Measurements from ENCODE around the gene OTOP2.

OTOP2 gene

DNA sequence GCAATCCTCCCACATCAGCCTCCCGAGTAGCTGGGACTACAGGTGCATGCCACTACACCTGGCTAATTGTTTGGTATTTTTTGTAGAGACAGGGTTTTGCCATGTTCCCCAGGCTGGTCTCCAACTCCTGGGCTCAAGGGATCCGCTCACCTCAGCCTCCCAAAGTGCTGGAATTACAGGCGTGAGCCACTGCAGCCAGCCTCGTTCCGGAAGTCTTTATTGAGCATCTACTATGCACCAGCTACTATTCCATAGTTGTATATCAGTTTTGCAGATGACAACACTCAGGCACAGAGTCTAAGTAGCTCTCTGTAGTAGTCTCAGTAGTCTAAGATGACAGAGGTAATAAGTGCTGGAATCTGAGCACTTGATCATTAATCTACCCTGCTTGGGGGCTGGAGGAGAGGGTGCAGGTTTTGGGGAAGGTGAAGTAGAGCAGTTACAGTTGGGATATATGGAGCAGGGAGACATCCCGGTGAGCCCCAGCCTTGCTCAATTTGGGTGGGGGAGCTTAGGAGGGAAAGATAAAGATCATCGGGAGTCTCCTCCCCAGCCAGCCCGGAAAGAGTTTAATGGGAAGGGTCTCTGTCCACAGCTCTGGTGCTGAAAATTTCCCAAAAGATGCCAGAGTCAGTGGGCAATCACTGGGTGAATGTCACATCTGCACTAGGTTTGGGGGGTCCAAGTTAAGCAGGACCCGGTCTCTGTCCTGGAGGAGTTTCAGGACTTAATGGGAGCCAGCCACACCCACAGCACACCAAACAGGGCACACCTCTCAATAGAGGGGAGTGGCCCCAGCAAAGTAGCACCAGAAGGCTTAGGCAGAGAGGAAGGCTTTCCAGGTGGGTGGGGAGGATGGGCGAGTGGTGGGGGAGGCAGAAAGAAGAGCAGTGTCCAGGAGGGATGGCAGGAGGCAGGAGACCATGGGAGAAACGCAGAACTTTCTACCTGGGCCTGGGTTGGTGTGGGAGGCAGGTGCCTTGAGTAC, 13.3 kb downstream of the OTOP2 start:
- FAIRE-seq (no peak), DNase-seq (ENCODE audit: insufficient read length, low spot score) (no peak)
- TF ChIP-seq SPI1 (IDR thresholded peaks at IDR 0.05; ENCODE audit: low read depth, low read length) (no peak), PAX5 (IDR thresholded peaks at IDR 0.05; ENCODE audit: insufficient read depth, low read length, severe bottlenecking) (no peak), POU2F2 (IDR thresholded peaks at IDR 0.05; ENCODE audit: low read depth, low read length) (no peak), POLR2AphosphoS5 (IDR thresholded peaks at IDR 0.05; ENCODE audit: low read depth, low read length) (no peak), TAF1 (IDR thresholded peaks at IDR 0.05; ENCODE audit: low read depth, low read length) (no peak), POLR2A (IDR thresholded peaks at IDR 0.05; ENCODE audit: low read depth, low read length) (no peak)

DNA sequence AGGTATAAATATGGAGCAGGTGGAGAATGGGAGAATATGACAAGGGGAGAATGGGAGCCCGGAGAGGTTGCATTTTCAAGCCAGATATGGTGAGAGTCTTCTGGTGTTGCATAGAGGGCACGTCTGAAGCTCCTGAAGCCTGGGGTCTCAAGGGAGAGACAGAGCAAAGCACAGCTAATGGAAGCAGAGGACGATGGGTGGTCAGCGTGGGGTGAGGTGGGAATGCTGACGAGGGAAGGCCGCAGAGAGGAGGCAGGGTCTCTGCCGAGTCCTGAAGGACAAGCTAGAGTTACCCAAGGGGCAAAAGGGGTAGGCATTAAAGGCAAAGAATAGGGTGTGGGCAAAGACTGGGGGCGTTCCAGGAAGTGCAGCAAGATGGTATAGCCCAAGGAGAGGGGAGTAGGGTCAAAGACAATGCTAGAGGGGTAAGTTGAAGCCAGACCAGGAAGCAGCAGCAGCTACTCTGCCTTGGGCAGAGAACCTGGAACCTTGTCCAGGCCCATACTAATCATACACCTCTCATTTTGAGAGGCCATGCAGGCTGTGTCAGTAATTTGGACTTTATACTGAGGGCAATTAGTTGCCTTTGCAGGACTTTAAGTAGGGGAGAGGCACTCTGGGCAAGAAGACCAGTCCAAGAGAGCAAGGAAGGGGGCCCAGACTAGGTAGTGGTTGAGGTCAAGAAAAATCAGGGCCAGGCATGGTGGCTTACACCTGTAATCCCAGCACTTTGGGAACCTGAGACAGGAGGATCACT, 14.3 kb downstream of the OTOP2 start:
- FAIRE-seq (no peak), DNase-seq (ENCODE audit: insufficient read length, low spot score) (no peak)
- no peak for TF ChIP-seq POLR2A (IDR thresholded peaks at IDR 0.05; ENCODE audit: low read depth, low read length)
- TF ChIP-seq TAF1 (IDR thresholded peaks at IDR 0.05; ENCODE audit: low read depth, low read length) = no peak
- no peak for TF ChIP-seq SPI1 (IDR thresholded peaks at IDR 0.05; ENCODE audit: low read depth, low read length)
- TF ChIP-seq POLR2AphosphoS5 (IDR thresholded peaks at IDR 0.05; ENCODE audit: low read depth, low read length) = no peak
- TF ChIP-seq POU2F2 (IDR thresholded peaks at IDR 0.05; ENCODE audit: low read depth, low read length) = no peak
- no peak for TF ChIP-seq PAX5 (IDR thresholded peaks at IDR 0.05; ENCODE audit: insufficient read depth, low read length, severe bottlenecking)

DNA sequence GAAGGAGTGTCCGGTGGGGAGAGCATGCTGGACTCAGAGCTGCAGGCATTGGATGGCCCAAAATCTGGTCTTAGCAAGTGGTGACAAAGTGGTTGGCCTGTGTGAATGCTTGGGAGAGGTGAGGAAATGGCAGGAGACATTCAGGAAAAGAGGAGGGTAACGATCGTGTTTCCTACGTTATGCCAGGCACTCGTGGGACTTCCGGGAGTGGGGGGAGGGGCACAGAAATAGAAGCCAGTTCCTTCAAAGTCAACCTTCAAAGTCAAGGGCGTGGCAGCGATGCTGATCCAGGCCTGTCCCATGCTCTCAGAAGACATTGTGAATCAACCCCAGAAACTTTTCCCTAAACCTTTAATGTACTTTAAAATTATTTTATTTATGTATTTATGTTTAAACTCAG, 15.5 kb downstream of the OTOP2 start:
- no peak for TF ChIP-seq TAF1 (IDR thresholded peaks at IDR 0.05; ENCODE audit: low read depth, low read length)
- no peak for TF ChIP-seq SPI1 (IDR thresholded peaks at IDR 0.05; ENCODE audit: low read depth, low read length)
- no peak for TF ChIP-seq POU2F2 (IDR thresholded peaks at IDR 0.05; ENCODE audit: low read depth, low read length)
- no peak for TF ChIP-seq POLR2AphosphoS5 (IDR thresholded peaks at IDR 0.05; ENCODE audit: low read depth, low read length)
- TF ChIP-seq PAX5 (IDR thresholded peaks at IDR 0.05; ENCODE audit: insufficient read depth, low read length, severe bottlenecking) = no peak
- TF ChIP-seq POLR2A (IDR thresholded peaks at IDR 0.05; ENCODE audit: low read depth, low read length) = no peak
- no peak for FAIRE-seq
- DNase-seq (ENCODE audit: insufficient read length, low spot score) = no peak

DNA sequence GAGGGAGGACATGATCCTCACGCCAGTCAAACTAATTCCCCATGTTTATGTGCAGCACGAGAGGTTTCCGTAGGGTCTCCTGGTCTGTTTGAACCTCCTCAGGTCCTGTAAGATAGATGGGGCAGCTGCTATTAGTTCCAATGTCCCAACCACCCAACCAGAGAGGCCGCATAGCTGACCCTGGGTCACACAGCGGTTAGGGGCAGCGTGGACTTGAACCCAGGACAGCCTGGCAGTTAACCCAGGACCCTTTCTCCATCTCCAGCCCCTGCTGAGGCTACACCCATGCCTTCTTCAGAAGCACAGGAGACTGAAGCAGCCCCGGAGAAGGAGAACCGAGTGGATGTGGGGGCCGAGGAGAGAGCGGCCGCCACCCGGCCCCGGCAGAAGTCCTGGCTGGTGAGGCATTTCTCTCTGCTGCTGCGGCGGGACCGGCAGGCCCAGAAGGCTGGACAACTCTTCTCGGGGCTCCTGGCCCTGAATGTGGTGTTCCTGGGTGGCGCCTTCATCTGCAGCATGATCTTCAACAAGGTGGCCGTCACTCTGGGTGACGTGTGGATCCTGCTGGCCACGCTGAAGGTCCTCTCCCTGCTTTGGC, 17.2 kb downstream of the OTOP2 start:
- DNase-seq (ENCODE audit: insufficient read length, low spot score) (no peak), FAIRE-seq (no peak)
- no peak for TF ChIP-seq POU2F2 (IDR thresholded peaks at IDR 0.05; ENCODE audit: low read depth, low read length)

DNA sequence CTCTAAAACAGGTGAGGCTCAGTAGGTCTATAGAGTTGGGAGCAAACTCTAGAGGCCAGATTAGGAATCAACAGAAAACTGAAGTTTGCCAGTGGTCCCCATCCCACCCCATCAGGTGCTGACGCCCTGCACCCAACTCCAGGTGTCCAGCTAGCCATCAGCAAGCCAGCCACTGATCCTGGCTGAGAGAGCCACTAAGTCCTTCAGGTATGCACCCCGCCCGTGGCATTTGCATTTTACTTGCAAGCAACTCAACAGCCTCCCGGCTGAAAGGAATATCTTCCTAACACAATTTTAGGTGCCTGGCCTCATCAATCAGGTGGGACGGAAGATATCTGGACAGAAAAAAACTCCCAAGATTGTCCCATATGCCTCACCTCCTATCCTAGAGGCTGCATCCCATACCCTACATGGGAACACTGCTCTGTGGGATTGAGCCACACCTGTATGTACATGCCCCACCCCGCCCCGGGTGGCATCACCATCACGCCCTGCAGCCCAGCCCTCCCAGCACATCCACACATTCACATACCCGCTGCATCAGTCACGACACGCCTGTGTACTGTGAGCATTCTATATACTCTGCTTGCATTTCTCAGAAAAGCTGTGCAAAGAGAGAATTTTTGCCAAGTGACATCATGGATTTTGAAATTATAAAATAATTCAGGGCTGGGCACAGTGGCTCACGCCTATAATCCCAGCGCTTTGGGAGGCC, 19.9 kb downstream of the OTOP2 start:
- no peak for FAIRE-seq
- no peak for TF ChIP-seq POLR2AphosphoS5 (IDR thresholded peaks at IDR 0.05; ENCODE audit: low read depth, low read length)
- no peak for DNase-seq (ENCODE audit: insufficient read length, low spot score)

DNA sequence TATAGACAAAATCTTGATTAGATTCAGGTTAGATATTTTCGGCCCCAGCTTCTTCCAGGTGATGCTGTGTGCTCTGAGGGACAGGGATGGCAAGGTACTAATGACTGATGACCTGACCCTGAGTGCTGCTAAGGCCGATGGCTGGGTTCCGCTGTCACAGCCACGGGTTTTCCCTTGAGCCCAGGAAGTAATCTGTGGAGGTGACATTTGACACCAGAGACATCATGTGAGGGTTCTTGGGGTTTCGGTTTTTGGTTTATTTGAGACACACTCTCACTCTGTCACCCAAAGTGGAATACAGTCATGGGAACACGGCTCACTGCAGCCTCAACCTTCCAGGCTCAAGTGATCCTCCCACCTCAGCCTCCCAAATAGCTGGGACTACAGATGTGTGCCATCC, 21.5 kb downstream of the OTOP2 start:
- TF ChIP-seq POLR2AphosphoS5 (IDR thresholded peaks at IDR 0.05; ENCODE audit: low read depth, low read length) = no peak
- TF ChIP-seq PAX5 (IDR thresholded peaks at IDR 0.05; ENCODE audit: insufficient read depth, low read length, severe bottlenecking) = no peak
- no peak for TF ChIP-seq POU2F2 (IDR thresholded peaks at IDR 0.05; ENCODE audit: low read depth, low read length)
- no peak for TF ChIP-seq SPI1 (IDR thresholded peaks at IDR 0.05; ENCODE audit: low read depth, low read length)
- TF ChIP-seq POLR2A (IDR thresholded peaks at IDR 0.05; ENCODE audit: low read depth, low read length) = no peak
- no peak for TF ChIP-seq TAF1 (IDR thresholded peaks at IDR 0.05; ENCODE audit: low read depth, low read length)
- no peak for DNase-seq (ENCODE audit: insufficient read length, low spot score)
- peak; percentile 9 for FAIRE-seq

DNA sequence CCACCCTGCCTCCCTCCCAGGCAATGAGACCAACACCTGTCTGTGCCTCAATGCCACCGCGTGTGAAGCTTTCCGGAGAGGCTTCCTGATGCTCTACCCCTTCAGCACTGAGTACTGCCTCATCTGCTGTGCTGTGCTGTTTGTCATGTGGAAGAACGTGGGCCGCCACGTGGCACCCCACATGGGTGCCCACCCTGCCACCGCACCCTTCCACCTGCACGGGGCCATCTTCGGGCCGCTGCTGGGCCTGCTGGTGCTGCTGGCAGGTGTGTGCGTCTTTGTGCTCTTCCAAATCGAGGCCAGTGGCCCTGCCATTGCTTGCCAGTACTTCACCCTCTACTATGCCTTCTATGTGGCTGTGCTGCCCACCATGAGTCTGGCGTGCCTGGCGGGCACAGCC, 22.6 kb downstream of the OTOP2 start:
- DNase-seq (ENCODE audit: insufficient read length, low spot score) (no peak), FAIRE-seq (no peak)
- TF ChIP-seq TAF1 (IDR thresholded peaks at IDR 0.05; ENCODE audit: low read depth, low read length) (no peak), POLR2A (IDR thresholded peaks at IDR 0.05; ENCODE audit: low read depth, low read length) (no peak), SPI1 (IDR thresholded peaks at IDR 0.05; ENCODE audit: low read depth, low read length) (no peak), PAX5 (IDR thresholded peaks at IDR 0.05; ENCODE audit: insufficient read depth, low read length, severe bottlenecking) (no peak), POU2F2 (IDR thresholded peaks at IDR 0.05; ENCODE audit: low read depth, low read length) (no peak), POLR2AphosphoS5 (IDR thresholded peaks at IDR 0.05; ENCODE audit: low read depth, low read length) (no peak)

DNA sequence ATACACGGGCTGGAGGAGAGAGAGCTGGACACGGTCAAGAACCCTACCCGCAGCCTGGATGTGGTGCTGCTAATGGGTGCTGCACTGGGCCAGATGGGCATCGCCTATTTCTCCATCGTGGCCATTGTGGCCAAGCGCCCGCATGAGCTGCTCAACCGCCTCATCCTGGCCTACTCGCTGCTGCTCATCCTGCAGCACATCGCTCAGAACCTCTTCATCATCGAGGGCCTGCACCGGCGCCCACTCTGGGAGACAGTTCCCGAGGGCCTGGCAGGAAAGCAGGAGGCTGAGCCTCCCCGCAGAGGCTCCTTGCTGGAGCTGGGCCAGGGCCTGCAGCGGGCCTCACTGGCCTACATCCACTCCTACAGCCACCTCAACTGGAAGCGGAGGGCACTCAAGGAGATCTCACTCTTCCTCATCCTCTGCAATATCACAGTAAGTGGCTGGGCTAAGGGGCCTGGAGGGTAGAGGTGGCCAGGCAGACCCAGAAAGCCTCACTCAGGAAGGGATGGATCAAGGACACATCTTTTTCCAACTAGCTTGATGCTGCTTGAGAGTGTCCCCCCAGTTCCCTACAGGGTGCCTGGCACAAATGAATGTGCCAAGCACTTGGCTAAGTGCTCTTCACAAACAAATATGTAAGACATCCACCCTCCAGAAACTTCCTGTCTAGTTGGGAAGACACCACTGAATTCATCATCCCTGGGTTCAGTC, 23.1 kb downstream of the OTOP2 start:
- TF ChIP-seq PAX5 (IDR thresholded peaks at IDR 0.05; ENCODE audit: insufficient read depth, low read length, severe bottlenecking) (no peak), POLR2A (IDR thresholded peaks at IDR 0.05; ENCODE audit: low read depth, low read length) (no peak), POU2F2 (IDR thresholded peaks at IDR 0.05; ENCODE audit: low read depth, low read length) (no peak), SPI1 (IDR thresholded peaks at IDR 0.05; ENCODE audit: low read depth, low read length) (no peak), POLR2AphosphoS5 (IDR thresholded peaks at IDR 0.05; ENCODE audit: low read depth, low read length) (no peak), TAF1 (IDR thresholded peaks at IDR 0.05; ENCODE audit: low read depth, low read length) (no peak)
- FAIRE-seq = no peak
- DNase-seq (ENCODE audit: insufficient read length, low spot score) = no peak

Data from GM12891 (cell line).